HG02610 (cell line): Measurements from ENCODE around the gene ABHD6.
"Not testable (repeated sequence)": the region's sequence is repeated elsewhere in the genome, so short reads cannot be mapped to it uniquely, and the experiment has no call there.

Source experiments
- ATAC-seq: cut with Tn5 transposase; IDR thresholded peaks from one replicate; pipeline ENCODE4 v1.9.1; 2021; ENCODE audit warnings: mild to moderate bottlenecking, moderate library complexity; ENCODE audit not compliant: unreplicated experiment

ABHD6 gene

GRCh38 chr3:58241306-58242044, 3.9 kb downstream of the ABHD6 start:
- no peak for ATAC-seq

GRCh38 chr3:58242340-58242739, 4.7 kb downstream of the ABHD6 start:
- no peak for ATAC-seq

GRCh38 chr3:58242860-58243259, 5.3 kb downstream of the ABHD6 start:
- ATAC-seq: not testable (repeated sequence)

- ATAC-seq: no peak
Observed at GRCh38 chr3:58243976-58244585, 6.5 kb downstream of the ABHD6 start.

GRCh38 chr3:58246148-58247047, 8.8 kb downstream of the ABHD6 start:
- no peak for ATAC-seq

- ATAC-seq: no peak
Observed at GRCh38 chr3:58249358-58250092, 11.9 kb downstream of the ABHD6 start.

- ATAC-seq: no peak
Observed at GRCh38 chr3:58250093-58250707, 12.6 kb downstream of the ABHD6 start.

- no peak for ATAC-seq
Observed at GRCh38 chr3:58251631-58252035, 14.0 kb downstream of the ABHD6 start.

GRCh38 chr3:58254144-58254543, 16.6 kb downstream of the ABHD6 start:
- no peak for ATAC-seq

- ATAC-seq: no peak
Observed at GRCh38 chr3:58256061-58256460, 18.5 kb downstream of the ABHD6 start.

- no peak for ATAC-seq
Observed at GRCh38 chr3:58256511-58256910, 18.9 kb downstream of the ABHD6 start.

- ATAC-seq: no peak
Observed at GRCh38 chr3:58258392-58259055, 20.9 kb downstream of the ABHD6 start.

GRCh38 chr3:58260261-58260731, 22.7 kb downstream of the ABHD6 start:
- ATAC-seq: no peak

- ATAC-seq: no peak
Observed at GRCh38 chr3:58260733-58261132, 23.1 kb downstream of the ABHD6 start.

GRCh38 chr3:58261954-58262666, 24.5 kb downstream of the ABHD6 start:
- ATAC-seq: peak; percentile 56

- no peak for ATAC-seq
Observed at GRCh38 chr3:58266577-58266976, 29.0 kb downstream of the ABHD6 start.

GRCh38 chr3:58267543-58267942, 30.0 kb downstream of the ABHD6 start:
- not testable (repeated sequence) for ATAC-seq

GRCh38 chr3:58269356-58269755, 31.8 kb downstream of the ABHD6 start:
- ATAC-seq: no peak

- no peak for ATAC-seq
Observed at GRCh38 chr3:58270485-58270884, 32.9 kb downstream of the ABHD6 start.
